ENCODE results near the gene SPATA16. TPM values are rescaled to one million over a fixed set of nuclear protein-coding genes. Genes with fewer than 3 reads are reported as not detected.

The SPATA16 gene
- total RNA-seq, 1 donor, result not detected

- no peaks in the 10 kb centered on the region for H3K4me1 ChIP-seq (ENCODE audit: insufficient read depth, low read length)
- H3K4me3 ChIP-seq (ENCODE audit: low read length), result no peak overlapping the region
- no peaks in the 10 kb centered on the region for H3K27me3 ChIP-seq (ENCODE audit: insufficient read depth, low read length)
- H3K9me3 ChIP-seq (ENCODE audit: low read depth, low read length), result no peaks in the 10 kb centered on the region
Measured at GRCh38 chr3:173003956-173004355, 137.1 kb downstream of the SPATA16 start.

- no peaks in the 10 kb centered on the region for H3K9me3 ChIP-seq (ENCODE audit: low read depth, low read length)
- H3K4me1 ChIP-seq (ENCODE audit: insufficient read depth, low read length), result no peaks in the 10 kb centered on the region
- no peak overlapping the region for H3K4me3 ChIP-seq (ENCODE audit: low read length)
- no peaks in the 10 kb centered on the region for H3K27me3 ChIP-seq (ENCODE audit: insufficient read depth, low read length)
Measured at GRCh38 chr3:173003471-173003870, 137.6 kb downstream of the SPATA16 start.

- Histone ChIP-seq H3K27me3 (ENCODE audit: insufficient read depth, low read length) (no peaks in the 10 kb centered on the region), H3K4me3 (ENCODE audit: low read length) (no peak overlapping the region), H3K9me3 (ENCODE audit: low read depth, low read length) (no peaks in the 10 kb centered on the region), H3K4me1 (ENCODE audit: insufficient read depth, low read length) (no peaks in the 10 kb centered on the region)
Measured at GRCh38 chr3:173001622-173002021, 139.4 kb downstream of the SPATA16 start.

DNA sequence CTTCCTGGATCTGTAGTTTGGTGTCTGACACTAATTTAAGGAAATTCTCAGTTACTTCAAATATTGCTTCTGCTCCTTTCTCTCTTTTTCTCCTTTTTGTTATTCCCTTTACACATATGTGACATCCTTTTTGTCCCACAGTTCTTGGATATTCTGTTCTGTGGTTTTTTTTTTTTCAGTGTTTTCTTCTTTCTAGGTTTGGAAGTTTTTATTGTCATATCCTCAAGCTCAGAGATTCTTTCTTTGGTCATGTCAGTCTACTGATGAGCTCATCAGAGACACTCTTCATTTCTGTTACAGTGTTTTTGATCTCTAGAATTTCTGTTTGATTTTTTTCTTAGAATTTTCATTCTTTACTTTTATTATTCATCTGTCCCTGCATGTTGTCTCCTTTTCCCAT, 140.5 kb downstream of the SPATA16 start:
- H3K4me3 ChIP-seq (ENCODE audit: low read length), result no peak overlapping the region
- no peaks in the 10 kb centered on the region for H3K9me3 ChIP-seq (ENCODE audit: low read depth, low read length)
- H3K27me3 ChIP-seq (ENCODE audit: insufficient read depth, low read length), result no peaks in the 10 kb centered on the region
- H3K4me1 ChIP-seq (ENCODE audit: insufficient read depth, low read length), result no peaks in the 10 kb centered on the region

- no peaks in the 10 kb centered on the region for H3K27me3 ChIP-seq (ENCODE audit: insufficient read depth, low read length)
- H3K9me3 ChIP-seq (ENCODE audit: low read depth, low read length), result no peaks in the 10 kb centered on the region
- no peaks in the 10 kb centered on the region for H3K4me1 ChIP-seq (ENCODE audit: insufficient read depth, low read length)
- no peak overlapping the region for H3K4me3 ChIP-seq (ENCODE audit: low read length)
Measured at GRCh38 chr3:172993412-172993811, 147.6 kb downstream of the SPATA16 start.

DNA sequence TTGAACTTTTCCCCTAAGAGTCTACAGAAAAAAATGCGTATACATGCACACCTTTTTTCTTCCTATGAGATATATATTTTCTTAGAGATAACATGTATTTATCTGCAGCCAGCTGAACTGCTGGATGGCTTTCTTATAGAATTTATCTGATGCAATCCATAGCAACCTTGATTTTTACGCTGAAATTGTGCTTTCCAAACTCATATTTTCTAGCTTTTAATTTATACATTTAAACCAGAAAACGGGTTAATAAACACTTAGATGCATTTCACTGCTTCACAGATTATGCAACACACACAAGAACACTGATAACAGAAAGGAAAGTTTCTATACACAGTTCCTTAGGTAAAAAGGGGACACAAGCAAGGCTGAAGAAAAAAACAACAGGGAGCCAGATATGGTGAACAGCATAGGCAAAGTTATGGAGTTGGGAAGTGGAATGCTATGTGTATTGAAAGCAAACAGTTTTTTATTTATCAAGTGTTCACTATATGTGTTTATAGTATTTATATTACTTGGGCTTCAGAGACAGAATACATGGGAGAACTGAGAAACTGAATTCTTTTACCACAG, 149.5 kb downstream of the SPATA16 start:
- Histone ChIP-seq H3K9me3 (ENCODE audit: low read depth, low read length) (no peaks in the 10 kb centered on the region), H3K4me3 (ENCODE audit: low read length) (no peak overlapping the region), H3K27me3 (ENCODE audit: insufficient read depth, low read length) (no peaks in the 10 kb centered on the region), H3K4me1 (ENCODE audit: insufficient read depth, low read length) (no peaks in the 10 kb centered on the region)

GRCh38 chr3:172989373-172989772, 151.7 kb downstream of the SPATA16 start:
- Histone ChIP-seq H3K4me1 (ENCODE audit: insufficient read depth, low read length) (no peaks in the 10 kb centered on the region), H3K9me3 (ENCODE audit: low read depth, low read length) (no peaks in the 10 kb centered on the region), H3K27me3 (ENCODE audit: insufficient read depth, low read length) (no peaks in the 10 kb centered on the region), H3K4me3 (ENCODE audit: low read length) (no peak overlapping the region)

- Histone ChIP-seq H3K4me1 (ENCODE audit: insufficient read depth, low read length) (no peaks in the 10 kb centered on the region), H3K4me3 (ENCODE audit: low read length) (no peak overlapping the region), H3K9me3 (ENCODE audit: low read depth, low read length) (no peaks in the 10 kb centered on the region), H3K27me3 (ENCODE audit: insufficient read depth, low read length) (no peaks in the 10 kb centered on the region)
Measured at GRCh38 chr3:172987273-172987672, 153.8 kb downstream of the SPATA16 start.

GRCh38 chr3:172984914-172985313, 156.1 kb downstream of the SPATA16 start:
- no peak overlapping the region for H3K4me3 ChIP-seq (ENCODE audit: low read length)
- no peaks in the 10 kb centered on the region for H3K9me3 ChIP-seq (ENCODE audit: low read depth, low read length)
- no peaks in the 10 kb centered on the region for H3K4me1 ChIP-seq (ENCODE audit: insufficient read depth, low read length)
- H3K27me3 ChIP-seq (ENCODE audit: insufficient read depth, low read length), result no peaks in the 10 kb centered on the region

- Histone ChIP-seq H3K4me3 (ENCODE audit: low read length) (no peak overlapping the region), H3K27me3 (ENCODE audit: insufficient read depth, low read length) (no peaks in the 10 kb centered on the region), H3K4me1 (ENCODE audit: insufficient read depth, low read length) (no peaks in the 10 kb centered on the region), H3K9me3 (ENCODE audit: low read depth, low read length) (no peaks in the 10 kb centered on the region)
Measured at GRCh38 chr3:172982736-172983364, 158.2 kb downstream of the SPATA16 start.

DNA sequence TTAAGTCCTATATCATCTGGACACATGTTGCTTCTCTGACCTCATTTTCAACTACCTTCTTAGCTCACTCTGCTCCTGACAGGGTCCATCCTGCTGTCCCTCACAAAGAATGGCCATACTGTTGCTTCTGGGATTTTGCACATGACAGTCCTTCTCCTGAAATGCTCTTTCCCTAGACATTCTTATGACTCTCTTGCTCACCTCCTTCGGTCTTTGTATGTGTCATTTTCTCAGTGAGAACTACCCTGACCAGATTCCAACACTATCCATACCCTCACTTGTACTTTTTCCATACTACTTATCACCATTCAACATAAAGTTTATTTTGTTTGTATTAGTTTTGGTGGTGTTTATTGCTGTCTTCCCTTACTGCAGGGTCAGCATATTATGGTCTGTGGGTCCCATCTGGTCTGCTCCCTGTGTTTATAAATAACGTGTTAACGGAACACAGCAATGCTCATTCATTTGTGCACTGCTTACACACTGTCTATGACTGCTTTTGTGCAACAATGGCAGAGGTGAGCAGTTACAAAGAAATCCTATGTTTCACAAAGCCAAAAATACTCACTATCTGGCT, 159.5 kb downstream of the SPATA16 start:
- no peak overlapping the region for H3K4me3 ChIP-seq (ENCODE audit: low read length)
- no peaks in the 10 kb centered on the region for H3K27me3 ChIP-seq (ENCODE audit: insufficient read depth, low read length)
- H3K9me3 ChIP-seq (ENCODE audit: low read depth, low read length), result no peaks in the 10 kb centered on the region
- no peaks in the 10 kb centered on the region for H3K4me1 ChIP-seq (ENCODE audit: insufficient read depth, low read length)

GRCh38 chr3:172980849-172981248, 160.2 kb downstream of the SPATA16 start:
- no peak overlapping the region for H3K4me3 ChIP-seq (ENCODE audit: low read length)
- H3K27me3 ChIP-seq (ENCODE audit: insufficient read depth, low read length), result no peaks in the 10 kb centered on the region

DNA sequence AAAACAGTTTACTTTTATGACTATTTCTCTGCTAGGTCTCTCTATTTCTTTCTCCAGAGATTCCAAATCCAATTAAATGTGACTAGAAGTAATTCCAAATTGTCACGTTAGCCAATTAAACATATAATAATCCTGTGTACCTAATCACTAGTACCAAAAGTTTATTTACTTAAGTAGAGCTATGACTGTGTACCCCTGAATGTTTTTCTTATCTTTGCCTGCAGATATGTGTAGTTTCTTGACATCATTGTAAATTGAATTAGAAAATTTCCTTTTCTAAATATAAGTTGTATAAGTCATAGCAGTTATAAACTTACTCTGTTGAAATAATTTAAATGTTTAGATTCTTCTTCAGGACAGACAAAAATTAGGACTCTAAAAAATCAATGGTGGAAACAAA, 163.3 kb downstream of the SPATA16 start:
- H3K4me3 ChIP-seq (ENCODE audit: low read length), result no peak overlapping the region
- H3K4me1 ChIP-seq (ENCODE audit: insufficient read depth, low read length), result no peaks in the 10 kb centered on the region
- no peaks in the 10 kb centered on the region for H3K9me3 ChIP-seq (ENCODE audit: low read depth, low read length)
- no peaks in the 10 kb centered on the region for H3K27me3 ChIP-seq (ENCODE audit: insufficient read depth, low read length)

More at GRCh38 chr3:172980849-172981248, 160.2 kb downstream of the SPATA16 start:
- H3K4me1 ChIP-seq (ENCODE audit: insufficient read depth, low read length), result no peaks in the 10 kb centered on the region
- H3K9me3 ChIP-seq (ENCODE audit: low read depth, low read length), result no peaks in the 10 kb centered on the region

GRCh38 chr3:172974969-172975368, 166.1 kb downstream of the SPATA16 start:
- H3K4me1 ChIP-seq (ENCODE audit: insufficient read depth, low read length), result no peaks in the 10 kb centered on the region
- H3K4me3 ChIP-seq (ENCODE audit: low read length), result no peak overlapping the region
- H3K27me3 ChIP-seq (ENCODE audit: insufficient read depth, low read length), result no peaks in the 10 kb centered on the region
- H3K9me3 ChIP-seq (ENCODE audit: low read depth, low read length), result no peaks in the 10 kb centered on the region

DNA sequence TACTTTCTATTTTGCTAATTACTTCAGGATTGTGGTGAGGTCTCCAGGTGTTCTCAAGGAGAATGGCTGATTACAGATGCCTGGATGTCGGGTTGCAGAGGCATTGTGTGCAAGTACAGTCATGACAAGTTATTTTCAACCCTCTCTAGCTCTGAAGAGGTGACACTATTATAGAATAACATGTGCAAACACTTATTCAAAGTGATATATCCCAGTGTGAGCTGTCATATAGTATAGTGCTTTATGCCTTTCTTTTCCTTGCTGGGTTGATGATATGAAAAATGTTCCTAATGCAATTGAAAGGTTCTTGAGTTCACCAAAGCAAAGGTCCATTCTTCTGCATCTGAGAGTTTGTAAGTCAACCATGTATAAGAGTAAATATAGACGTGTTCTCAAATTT, 167.2 kb downstream of the SPATA16 start:
- no peaks in the 10 kb centered on the region for H3K27me3 ChIP-seq (ENCODE audit: insufficient read depth, low read length)
- H3K9me3 ChIP-seq (ENCODE audit: low read depth, low read length), result no peaks in the 10 kb centered on the region

GRCh38 chr3:172972717-172973116, 168.3 kb downstream of the SPATA16 start:
- Histone ChIP-seq H3K4me1 (ENCODE audit: insufficient read depth, low read length) (no peaks in the 10 kb centered on the region), H3K9me3 (ENCODE audit: low read depth, low read length) (no peaks in the 10 kb centered on the region), H3K4me3 (ENCODE audit: low read length) (no peak overlapping the region), H3K27me3 (ENCODE audit: insufficient read depth, low read length) (no peaks in the 10 kb centered on the region)

More for the DNA sequence above, 167.2 kb downstream of the SPATA16 start:
- Histone ChIP-seq H3K4me1 (ENCODE audit: insufficient read depth, low read length) (no peaks in the 10 kb centered on the region), H3K4me3 (ENCODE audit: low read length) (no peak overlapping the region)

All from mononuclear cell (primary cell).